Tibial nerve (tissue), 4 donors: Measurements from ENCODE around the gene ABCA13. TPM values are rescaled to one million over a fixed set of nuclear protein-coding genes. Genes with fewer than 3 reads are reported as not detected.

Source experiments
- DNase-seq, 2 donors: peaks; one replicate each; pipeline ENCODE4 v3.0.0-alpha.2; 2019; ENCODE audit warnings: low spot score in 2 of 2
- H3K27ac ChIP-seq, 4 donors: fragments of 200-600 bp; sonication (generic) in 3 of 4; one replicate each; pipeline ENCODE4 v1.5.1; 2017 to 2019; ENCODE audit warnings: mild to moderate bottlenecking in 1 of 4
- H3K27me3 ChIP-seq, 2 donors: fragments of 200-600 bp; sonication (generic) in 1 of 2; one replicate each; pipeline versions ENCODE4 v1.5.1 to v1.6.0; 2017 to 2019
- H3K36me3 ChIP-seq, 3 donors: fragments of 200-600 bp; sonication (generic); one replicate each; pipeline ENCODE4 v1.5.1; 2018 to 2019
- H3K4me1 ChIP-seq, 4 donors: fragments of 200-600 bp; sonication (generic) in 3 of 4; one replicate each; pipeline ENCODE4 v1.5.1; 2017 to 2019
- H3K4me3 ChIP-seq, 4 donors: fragments of 200-600 bp; sonication (generic) in 3 of 4; one replicate each; pipeline ENCODE4 v1.5.1; 2017 to 2019; ENCODE audit warnings: mild to moderate bottlenecking in 1 of 4, moderate library complexity in 1 of 4
- H3K9me3 ChIP-seq, 4 donors: fragments of 200-600 bp; sonication (generic) in 3 of 4; one replicate each; pipeline ENCODE4 v1.5.1; 2017 to 2019
- CTCF ChIP-seq, 5 experiments: fragments of 200-600 bp in 3 of 5; fragments of 450-650 bp in 2 of 5; sonication (generic) in 3 of 5; IDR thresholded peaks; one replicate each; pipeline ENCODE4 v1.5.1; 2016 to 2019; ENCODE audit warnings: antibody characterized with exemption in 5 of 5, mild to moderate bottlenecking in 3 of 5, moderate library complexity in 2 of 5
- EP300 ChIP-seq, 2 donors: sonication (generic); formaldehyde crosslinking; IDR thresholded peaks; one replicate each; pipeline ENCODE4 v1.6.1; 2017; ENCODE audit warnings: antibody characterized with exemption in 2 of 2, mild to moderate bottlenecking in 1 of 2
- POLR2A ChIP-seq, 2 donors: fragments of 450-650 bp; IDR thresholded peaks; one replicate each; pipeline ENCODE4 v1.6.1; 2017; ENCODE audit warnings: antibody characterized with exemption in 2 of 2, mild to moderate bottlenecking in 2 of 2, moderate library complexity in 2 of 2
- WGBS, 2 donors: methylation state at CpG; one replicate each; pipeline ENCODE4 v1.1.5; 2018; 5-methylcytosine and 5-hydroxymethylcytosine counted together
- total RNA-seq, 4 donors: library from RNA; depleted of rRNA; stranded (reverse); fragments of >200 nt; gene quantifications; one replicate each; pipeline ENCODE4 v1.1.0, GENCODE V29; 2016

The ABCA13 gene
- total RNA-seq, 4 donors from 2014 or later, result 0.90 to 4.6 (median 3.6) TPM

GRCh38 chr7:48551652-48552051, 380.4 kb downstream of the ABCA13 start:
- H3K36me3 ChIP-seq, result no peaks in the 10 kb centered on the region
- no peaks in the 10 kb centered on the region for H3K4me1 ChIP-seq
- no peaks in the 10 kb centered on the region for H3K27me3 ChIP-seq
- peaks cover 0 to 7% (median 0%) of the 10 kb centered on the region in 4 donors for H3K9me3 ChIP-seq
- H3K27ac ChIP-seq, result no peak overlapping the region
- no peak for DNase-seq
- TF ChIP-seq CTCF (IDR thresholded peaks at IDR 0.05) (no peak), EP300 (IDR thresholded peaks at IDR 0.05) (no peak), POLR2A (IDR thresholded peaks at IDR 0.05) (no peak)
- H3K4me3 ChIP-seq, result no peak overlapping the region

GRCh38 chr7:48563334-48563733, 392.1 kb downstream of the ABCA13 start:
- WGBS, 2 donors, result 61 to 71% methylated on average over 1 of the region's 1 CpG

GRCh38 chr7:48575516-48575915, 404.3 kb downstream of the ABCA13 start:
- no peaks in the 10 kb centered on the region for H3K4me1 ChIP-seq
- peaks cover 0 to 24% (median 2%) of the 10 kb centered on the region in 4 donors for H3K9me3 ChIP-seq
- no peak overlapping the region for H3K4me3 ChIP-seq
- no peak overlapping the region for H3K27ac ChIP-seq
- no peaks in the 10 kb centered on the region for H3K27me3 ChIP-seq
- no peaks in the 10 kb centered on the region for H3K36me3 ChIP-seq
- DNase-seq, result no peak
- 95 to 96% methylated on average over 2 of the region's 2 CpGs for WGBS, 2 donors
- TF ChIP-seq CTCF (IDR thresholded peaks at IDR 0.05) (no peak), POLR2A (IDR thresholded peaks at IDR 0.05) (no peak), EP300 (IDR thresholded peaks at IDR 0.05) (no peak)

More at GRCh38 chr7:48563334-48563733, 392.1 kb downstream of the ABCA13 start:
- Histone ChIP-seq H3K9me3 (peaks cover 0 to 6% (median 0%) of the 10 kb centered on the region in 4 donors), H3K27ac (no peak overlapping the region), H3K4me1 (no peaks in the 10 kb centered on the region), H3K36me3 (no peaks in the 10 kb centered on the region), H3K4me3 (no peak overlapping the region), H3K27me3 (no peaks in the 10 kb centered on the region)
- DNase-seq, result no peak
- TF ChIP-seq EP300 (IDR thresholded peaks at IDR 0.05) (no peak), CTCF (IDR thresholded peaks at IDR 0.05) (no peak), POLR2A (IDR thresholded peaks at IDR 0.05) (no peak)

- Histone ChIP-seq H3K9me3 (no peaks in the 10 kb centered on the region), H3K27me3 (no peaks in the 10 kb centered on the region), H3K36me3 (no peaks in the 10 kb centered on the region), H3K27ac (no peak overlapping the region), H3K4me1 (no peaks in the 10 kb centered on the region), H3K4me3 (no peak overlapping the region)
- no peak for DNase-seq
- TF ChIP-seq EP300 (IDR thresholded peaks at IDR 0.05) (no peak), CTCF (IDR thresholded peaks at IDR 0.05) (no peak), POLR2A (IDR thresholded peaks at IDR 0.05) (no peak)
Observed at GRCh38 chr7:48587475-48587874, 416.2 kb downstream of the ABCA13 start.

GRCh38 chr7:48594349-48594748, 423.1 kb downstream of the ABCA13 start:
- no peak for DNase-seq
- TF ChIP-seq EP300 (IDR thresholded peaks at IDR 0.05), result no peak
- no peak for TF ChIP-seq CTCF (IDR thresholded peaks at IDR 0.05)
- no peak for TF ChIP-seq POLR2A (IDR thresholded peaks at IDR 0.05)
- Histone ChIP-seq H3K4me1 (no peaks in the 10 kb centered on the region), H3K27me3 (no peaks in the 10 kb centered on the region), H3K36me3 (no peaks in the 10 kb centered on the region), H3K27ac (no peak overlapping the region), H3K9me3 (no peaks in the 10 kb centered on the region), H3K4me3 (no peak overlapping the region)
- WGBS, 2 donors, result 95 to 96% methylated on average over 2 of the region's 2 CpGs
